Measurements from ENCODE around the gene EXD3.
A peak's percentile ranks its signal among the peaks of the same experiment; 100 is the strongest.

DNA sequence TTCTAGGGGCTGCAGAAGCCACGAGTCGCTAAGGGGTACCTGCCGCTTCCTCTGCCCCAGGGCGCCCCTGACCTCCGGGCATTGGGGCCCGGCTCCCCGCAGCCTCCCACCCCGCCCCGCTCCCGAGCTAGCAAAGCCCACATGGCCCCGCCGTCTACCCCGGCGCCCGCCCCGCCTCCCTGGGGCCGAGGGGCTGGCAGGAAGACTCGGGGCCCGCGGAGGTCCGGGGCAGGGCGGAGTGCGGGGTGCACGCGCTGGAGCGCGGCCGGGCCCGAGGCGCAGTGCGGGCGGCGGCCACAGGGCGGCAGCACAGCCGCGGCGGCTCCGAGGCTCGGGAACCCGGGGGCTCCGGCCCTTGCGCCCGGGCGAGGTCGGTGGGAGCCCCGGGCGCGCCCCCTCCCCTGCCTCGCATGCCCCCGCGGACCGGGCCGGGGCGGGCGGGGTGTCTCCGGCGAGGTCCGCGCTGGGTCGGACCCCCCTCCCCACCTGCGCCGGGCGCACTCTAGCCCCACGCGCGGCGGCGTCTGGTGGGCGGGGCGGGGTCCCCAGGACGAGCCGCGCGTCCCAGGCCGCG lies 127.6 kb downstream of the EXD3 start:
- TF ChIP-seq, protein P1, sequence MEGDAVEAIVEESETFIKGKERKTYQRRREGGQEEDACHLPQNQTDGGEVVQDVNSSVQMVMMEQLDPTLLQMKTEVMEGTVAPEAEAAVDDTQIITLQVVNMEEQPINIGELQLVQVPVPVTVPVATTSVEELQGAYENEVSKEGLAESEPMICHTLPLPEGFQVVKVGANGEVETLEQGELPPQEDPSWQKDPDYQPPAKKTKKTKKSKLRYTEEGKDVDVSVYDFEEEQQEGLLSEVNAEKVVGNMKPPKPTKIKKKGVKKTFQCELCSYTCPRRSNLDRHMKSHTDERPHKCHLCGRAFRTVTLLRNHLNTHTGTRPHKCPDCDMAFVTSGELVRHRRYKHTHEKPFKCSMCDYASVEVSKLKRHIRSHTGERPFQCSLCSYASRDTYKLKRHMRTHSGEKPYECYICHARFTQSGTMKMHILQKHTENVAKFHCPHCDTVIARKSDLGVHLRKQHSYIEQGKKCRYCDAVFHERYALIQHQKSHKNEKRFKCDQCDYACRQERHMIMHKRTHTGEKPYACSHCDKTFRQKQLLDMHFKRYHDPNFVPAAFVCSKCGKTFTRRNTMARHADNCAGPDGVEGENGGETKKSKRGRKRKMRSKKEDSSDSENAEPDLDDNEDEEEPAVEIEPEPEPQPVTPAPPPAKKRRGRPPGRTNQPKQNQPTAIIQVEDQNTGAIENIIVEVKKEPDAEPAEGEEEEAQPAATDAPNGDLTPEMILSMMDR (IDR thresholded peaks at IDR 0.05): peak in 1 of 3 donors; percentile 64
- no peak for TF ChIP-seq POLR2A (IDR thresholded peaks at IDR 0.05)

Measured in breast epithelium (tissue), 3 donors.